Measurements from ENCODE around the gene LRRC51.
"Not testable (repeated sequence)": the region's sequence is repeated elsewhere in the genome, so short reads cannot be mapped to it uniquely, and the experiment has no call there.

Gene LRRC51

DNA sequence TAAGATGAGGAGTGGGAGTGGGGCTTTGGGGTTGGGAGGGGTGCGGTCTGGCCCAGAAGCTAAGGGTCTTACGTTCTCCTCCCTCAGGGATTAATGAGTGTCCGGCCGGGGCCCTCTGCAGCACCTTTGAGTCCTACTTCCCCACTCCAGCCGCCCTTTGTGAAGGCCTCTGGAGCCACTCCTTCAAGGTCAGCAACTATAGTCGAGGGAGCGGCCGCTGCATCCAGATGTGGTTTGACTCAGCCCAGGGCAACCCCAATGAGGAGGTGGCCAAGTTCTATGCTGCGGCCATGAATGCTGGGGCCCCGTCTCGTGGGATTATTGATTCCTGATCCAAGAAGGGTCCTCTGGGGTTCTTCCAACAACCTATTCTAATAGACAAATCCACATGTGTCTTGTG, 58.9 kb downstream of the LRRC51 start:
- no peak overlapping the region for H3K27ac ChIP-seq (ENCODE audit: low read depth, low read length)
- no peak overlapping the region for H2AK5ac ChIP-seq (ENCODE audit: low read length)
- H3K4me1 ChIP-seq (ENCODE audit: control insufficient read depth, low read depth, low read length): no peaks in the 10 kb centered on the region
- no peak overlapping the region for H3K9ac ChIP-seq (ENCODE audit: low read length)
- no peaks in the 10 kb centered on the region for H3K27me3 ChIP-seq (ENCODE audit: insufficient read depth, low read length, poor library complexity)
- H3K79me1 ChIP-seq (ENCODE audit: low read length): no peaks in the 10 kb centered on the region
- H3K4me3 ChIP-seq (ENCODE audit: low read length): no peak overlapping the region
- no peak overlapping the region for H2BK5ac ChIP-seq (ENCODE audit: low read length)
- H3K23ac ChIP-seq (ENCODE audit: low read length): no peak overlapping the region
- no peak for DNase-seq
- no CpG with 5 or more reads among the region's 11 CpGs for WGBS (ENCODE audit: extremely low coverage, insufficient coverage, low lambda C conversion rate)
- no peaks in the 10 kb centered on the region for H3K36me3 ChIP-seq (ENCODE audit: control insufficient read depth, insufficient read depth, low read length)
- H3K4me2 ChIP-seq (ENCODE audit: low read length): no peak overlapping the region
- no peak overlapping the region for H3K18ac ChIP-seq (ENCODE audit: low read length)
- no peak overlapping the region for H4K5ac ChIP-seq (ENCODE audit: low read length)
- H3K4ac ChIP-seq (ENCODE audit: low read depth, low read length): no peak overlapping the region
- no peak overlapping the region for H4K8ac ChIP-seq (ENCODE audit: low read depth, low read length)
- H3K56ac ChIP-seq (ENCODE audit: low read length): no peak overlapping the region
- no peak overlapping the region for H2BK120ac ChIP-seq (ENCODE audit: low read depth, low read length)
- no peak overlapping the region for H2BK15ac ChIP-seq (replicated peaks; ENCODE audit: low read depth)
- no peaks in the 10 kb centered on the region for H3K79me2 ChIP-seq (ENCODE audit: control insufficient read depth, insufficient read depth, low read length)

DNA sequence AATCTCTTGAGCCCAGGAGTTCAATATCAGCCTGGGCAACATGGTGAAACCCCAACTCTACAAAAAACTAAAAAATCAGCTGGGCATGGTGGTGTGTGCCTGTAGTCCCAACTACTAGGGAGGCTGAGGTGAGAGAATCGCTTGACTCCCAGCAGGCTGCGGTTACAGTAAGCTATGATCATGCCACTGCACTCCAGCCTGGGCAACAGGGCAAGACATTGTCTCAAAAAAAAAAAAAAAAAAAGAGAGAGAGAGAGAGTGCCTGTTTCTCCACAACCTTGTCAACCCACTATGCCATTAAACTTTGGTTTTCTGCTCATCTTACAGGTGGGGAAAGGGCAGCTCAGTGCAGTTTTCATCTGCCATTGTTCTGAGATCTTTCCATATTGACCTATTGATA, 60.0 kb downstream of the LRRC51 start:
- no peak overlapping the region for H3K27ac ChIP-seq (ENCODE audit: low read depth, low read length)
- H3K4me1 ChIP-seq (ENCODE audit: control insufficient read depth, low read depth, low read length): no peaks in the 10 kb centered on the region
- no peak overlapping the region for H3K23ac ChIP-seq (ENCODE audit: low read length)
- H3K4ac ChIP-seq (ENCODE audit: low read depth, low read length): no peak overlapping the region
- H3K27me3 ChIP-seq (ENCODE audit: insufficient read depth, low read length, poor library complexity): no peaks in the 10 kb centered on the region
- H3K56ac ChIP-seq (ENCODE audit: low read length): no peak overlapping the region
- no peak overlapping the region for H3K4me2 ChIP-seq (ENCODE audit: low read length)
- H4K5ac ChIP-seq (ENCODE audit: low read length): no peak overlapping the region
- no peak overlapping the region for H3K18ac ChIP-seq (ENCODE audit: low read length)
- H3K4me3 ChIP-seq (ENCODE audit: low read length): no peak overlapping the region
- H3K36me3 ChIP-seq (ENCODE audit: control insufficient read depth, insufficient read depth, low read length): no peaks in the 10 kb centered on the region
- H2BK120ac ChIP-seq (ENCODE audit: low read depth, low read length): no peak overlapping the region
- no peak overlapping the region for H2AK5ac ChIP-seq (ENCODE audit: low read length)
- H3K79me1 ChIP-seq (ENCODE audit: low read length): no peaks in the 10 kb centered on the region
- H3K9ac ChIP-seq (ENCODE audit: low read length): no peak overlapping the region
- H2BK15ac ChIP-seq (replicated peaks; ENCODE audit: low read depth): no peak overlapping the region
- no peak overlapping the region for H2BK5ac ChIP-seq (ENCODE audit: low read length)
- H3K79me2 ChIP-seq (ENCODE audit: control insufficient read depth, insufficient read depth, low read length): no peaks in the 10 kb centered on the region
- no CpG with 5 or more reads among the region's 2 CpGs for WGBS (ENCODE audit: extremely low coverage, insufficient coverage, low lambda C conversion rate)
- no peak overlapping the region for H4K8ac ChIP-seq (ENCODE audit: low read depth, low read length)
- DNase-seq: no peak

DNA sequence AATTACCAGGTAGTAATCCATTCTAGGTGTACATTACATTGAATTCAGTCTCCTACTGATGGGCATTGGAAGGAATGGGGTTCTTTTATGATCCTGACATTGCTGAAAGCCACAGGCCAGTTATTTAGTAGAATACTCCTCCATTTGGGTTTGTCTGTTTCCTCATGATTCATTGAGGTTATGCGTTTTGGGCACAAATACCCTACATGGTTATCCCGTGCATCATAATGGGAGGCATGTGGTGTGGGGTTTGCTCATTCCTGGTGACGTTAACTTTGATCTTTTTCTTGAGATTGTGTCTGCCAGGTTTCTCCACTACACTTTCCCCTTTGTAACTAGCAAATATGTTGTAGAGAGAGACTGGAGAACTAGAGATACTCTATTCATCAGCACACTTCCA, 60.4 kb downstream of the LRRC51 start:
- no peak overlapping the region for H3K23ac ChIP-seq (ENCODE audit: low read length)
- no CpG with 5 or more reads among the region's 3 CpGs for WGBS (ENCODE audit: extremely low coverage, insufficient coverage, low lambda C conversion rate)

DNA sequence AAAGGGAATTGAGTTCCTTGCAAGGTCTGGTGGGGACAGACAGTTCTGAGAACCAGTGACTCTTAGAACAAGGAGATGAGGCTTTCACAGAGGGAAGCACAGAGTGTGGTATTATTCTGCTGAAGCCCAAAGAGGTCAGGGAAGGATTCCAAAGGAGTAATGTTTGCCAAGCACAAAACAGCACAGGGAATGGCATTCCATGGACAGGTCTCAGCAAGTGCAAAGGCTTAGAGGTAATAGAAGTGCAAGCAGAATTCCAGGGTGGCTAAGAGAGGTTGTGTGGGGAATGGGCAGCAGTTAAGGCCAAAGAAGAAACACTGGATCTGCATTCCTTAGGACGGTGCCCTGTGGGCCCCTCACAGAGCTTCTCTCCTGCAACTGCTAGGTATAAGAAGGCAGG, 61.4 kb downstream of the LRRC51 start:
- not testable (repeated sequence) for H4K8ac ChIP-seq (ENCODE audit: low read depth, low read length); H3K56ac ChIP-seq (ENCODE audit: low read length); H3K18ac ChIP-seq (ENCODE audit: low read length); H3K79me2 ChIP-seq (ENCODE audit: control insufficient read depth, insufficient read depth, low read length); H3K27me3 ChIP-seq (ENCODE audit: insufficient read depth, low read length, poor library complexity); H3K23ac ChIP-seq (ENCODE audit: low read length); H2BK15ac ChIP-seq (replicated peaks; ENCODE audit: low read depth); H3K36me3 ChIP-seq (ENCODE audit: control insufficient read depth, insufficient read depth, low read length); H3K4me2 ChIP-seq (ENCODE audit: low read length); H4K5ac ChIP-seq (ENCODE audit: low read length); DNase-seq; H3K4me1 ChIP-seq (ENCODE audit: control insufficient read depth, low read depth, low read length); H3K4me3 ChIP-seq (ENCODE audit: low read length); H3K79me1 ChIP-seq (ENCODE audit: low read length); H3K4ac ChIP-seq (ENCODE audit: low read depth, low read length); H2AK5ac ChIP-seq (ENCODE audit: low read length); H3K27ac ChIP-seq (ENCODE audit: low read depth, low read length); H3K9ac ChIP-seq (ENCODE audit: low read length); H2BK5ac ChIP-seq (ENCODE audit: low read length); H2BK120ac ChIP-seq (ENCODE audit: low read depth, low read length)
- no CpG with 5 or more reads among the region's 1 CpG for WGBS (ENCODE audit: extremely low coverage, insufficient coverage, low lambda C conversion rate)

More for the DNA sequence above, 60.4 kb downstream of the LRRC51 start:
- no peaks in the 10 kb centered on the region for H3K79me1 ChIP-seq (ENCODE audit: low read length)
- H3K4ac ChIP-seq (ENCODE audit: low read depth, low read length): no peak overlapping the region
- H3K4me2 ChIP-seq (ENCODE audit: low read length): no peak overlapping the region
- no peak for DNase-seq
- H3K18ac ChIP-seq (ENCODE audit: low read length): no peak overlapping the region
- H4K5ac ChIP-seq (ENCODE audit: low read length): no peak overlapping the region
- no peak overlapping the region for H3K56ac ChIP-seq (ENCODE audit: low read length)
- no peaks in the 10 kb centered on the region for H3K27me3 ChIP-seq (ENCODE audit: insufficient read depth, low read length, poor library complexity)
- no peaks in the 10 kb centered on the region for H3K36me3 ChIP-seq (ENCODE audit: control insufficient read depth, insufficient read depth, low read length)
- H2BK5ac ChIP-seq (ENCODE audit: low read length): no peak overlapping the region
- H4K8ac ChIP-seq (ENCODE audit: low read depth, low read length): no peak overlapping the region
- no peak overlapping the region for H2AK5ac ChIP-seq (ENCODE audit: low read length)
- H2BK120ac ChIP-seq (ENCODE audit: low read depth, low read length): no peak overlapping the region
- no peak overlapping the region for H2BK15ac ChIP-seq (replicated peaks; ENCODE audit: low read depth)
- no peaks in the 10 kb centered on the region for H3K4me1 ChIP-seq (ENCODE audit: control insufficient read depth, low read depth, low read length)
- no peak overlapping the region for H3K27ac ChIP-seq (ENCODE audit: low read depth, low read length)
- no peak overlapping the region for H3K9ac ChIP-seq (ENCODE audit: low read length)
- no peaks in the 10 kb centered on the region for H3K79me2 ChIP-seq (ENCODE audit: control insufficient read depth, insufficient read depth, low read length)
- no peak overlapping the region for H3K4me3 ChIP-seq (ENCODE audit: low read length)

DNA sequence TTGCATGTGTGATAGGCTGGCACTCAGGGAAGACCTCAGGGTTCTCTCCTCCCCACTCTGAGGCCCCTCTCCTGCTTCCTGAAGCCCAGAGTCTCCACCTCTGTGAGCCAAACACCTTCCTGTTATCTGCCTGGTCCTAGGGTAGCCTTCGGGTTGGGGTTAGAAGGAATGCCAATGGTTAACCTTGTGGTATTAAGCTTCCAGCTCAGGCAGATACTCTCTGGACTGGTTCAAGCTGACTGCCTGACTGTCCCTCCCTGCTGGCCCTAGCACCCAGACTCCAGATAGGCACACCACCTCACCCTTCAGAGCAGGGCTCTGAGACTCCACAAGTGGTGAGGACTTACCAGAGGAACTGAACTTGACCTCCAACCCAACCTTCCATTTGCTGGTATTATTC, 61.9 kb downstream of the LRRC51 start:
- not testable (repeated sequence) for H3K27me3 ChIP-seq (ENCODE audit: insufficient read depth, low read length, poor library complexity); H3K18ac ChIP-seq (ENCODE audit: low read length); H3K27ac ChIP-seq (ENCODE audit: low read depth, low read length); H3K9ac ChIP-seq (ENCODE audit: low read length); H3K36me3 ChIP-seq (ENCODE audit: control insufficient read depth, insufficient read depth, low read length); H3K79me2 ChIP-seq (ENCODE audit: control insufficient read depth, insufficient read depth, low read length); H3K23ac ChIP-seq (ENCODE audit: low read length); H2BK5ac ChIP-seq (ENCODE audit: low read length); DNase-seq; H4K5ac ChIP-seq (ENCODE audit: low read length); H3K79me1 ChIP-seq (ENCODE audit: low read length); H3K4me2 ChIP-seq (ENCODE audit: low read length); H2BK120ac ChIP-seq (ENCODE audit: low read depth, low read length); H4K8ac ChIP-seq (ENCODE audit: low read depth, low read length); H3K4me1 ChIP-seq (ENCODE audit: control insufficient read depth, low read depth, low read length); H3K56ac ChIP-seq (ENCODE audit: low read length); H2BK15ac ChIP-seq (replicated peaks; ENCODE audit: low read depth); H3K4ac ChIP-seq (ENCODE audit: low read depth, low read length); H2AK5ac ChIP-seq (ENCODE audit: low read length); H3K4me3 ChIP-seq (ENCODE audit: low read length)
- WGBS (ENCODE audit: extremely low coverage, insufficient coverage, low lambda C conversion rate): no CpG with 5 or more reads among the region's 1 CpG

DNA sequence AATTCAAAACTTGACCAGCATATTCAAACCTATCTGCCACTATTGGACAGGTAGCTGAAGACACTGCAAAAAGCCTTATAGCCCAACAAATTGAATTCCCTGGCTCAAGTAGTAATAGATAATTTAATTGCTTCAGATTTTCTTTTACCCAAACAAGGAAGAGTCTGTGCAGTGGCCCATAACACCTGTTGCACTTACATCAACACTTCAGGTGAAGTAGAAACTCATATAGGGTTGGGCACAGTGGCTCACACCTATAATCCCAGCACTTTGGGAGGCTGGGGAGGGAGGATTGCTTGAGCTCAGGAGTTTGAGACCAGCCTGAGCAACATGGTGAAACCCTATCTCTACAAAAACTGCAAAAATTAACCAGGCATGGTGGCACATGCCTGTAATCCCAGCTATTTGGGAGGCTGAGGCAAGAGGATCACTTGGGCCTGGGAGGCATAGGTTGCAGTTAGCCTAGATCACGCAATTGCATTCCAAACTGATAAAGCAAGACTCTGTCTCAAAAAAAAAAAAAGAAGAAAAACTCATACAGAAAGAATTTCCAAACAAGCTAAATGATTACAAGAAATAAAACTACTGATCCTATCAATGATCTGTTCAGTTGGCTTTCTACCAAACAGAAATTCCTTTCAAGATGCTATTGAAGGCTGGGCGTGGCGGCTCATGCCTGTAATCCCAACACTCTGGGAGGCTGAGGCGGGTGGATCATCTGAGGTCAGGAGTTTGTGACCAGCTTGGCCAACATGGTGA, 64.3 kb downstream of the LRRC51 start:
- H3K18ac ChIP-seq (ENCODE audit: low read length): no peak overlapping the region
- H4K8ac ChIP-seq (ENCODE audit: low read depth, low read length): no peak overlapping the region
- no peak overlapping the region for H2BK120ac ChIP-seq (ENCODE audit: low read depth, low read length)
- no peak overlapping the region for H3K4me3 ChIP-seq (ENCODE audit: low read length)
- H3K36me3 ChIP-seq (ENCODE audit: control insufficient read depth, insufficient read depth, low read length): no peaks in the 10 kb centered on the region
- H3K9ac ChIP-seq (ENCODE audit: low read length): no peak overlapping the region
- H2BK15ac ChIP-seq (replicated peaks; ENCODE audit: low read depth): no peak overlapping the region
- H3K79me1 ChIP-seq (ENCODE audit: low read length): no peaks in the 10 kb centered on the region
- no peak overlapping the region for H2AK5ac ChIP-seq (ENCODE audit: low read length)
- no peak overlapping the region for H3K23ac ChIP-seq (ENCODE audit: low read length)
- no peak overlapping the region for H2BK5ac ChIP-seq (ENCODE audit: low read length)
- H3K4me2 ChIP-seq (ENCODE audit: low read length): no peak overlapping the region
- no peaks in the 10 kb centered on the region for H3K27me3 ChIP-seq (ENCODE audit: insufficient read depth, low read length, poor library complexity)
- no peaks in the 10 kb centered on the region for H3K4me1 ChIP-seq (ENCODE audit: control insufficient read depth, low read depth, low read length)
- H3K56ac ChIP-seq (ENCODE audit: low read length): no peak overlapping the region
- no peak for DNase-seq
- H3K27ac ChIP-seq (ENCODE audit: low read depth, low read length): no peak overlapping the region
- no peak overlapping the region for H4K5ac ChIP-seq (ENCODE audit: low read length)
- no peak overlapping the region for H3K4ac ChIP-seq (ENCODE audit: low read depth, low read length)
- no peaks in the 10 kb centered on the region for H3K79me2 ChIP-seq (ENCODE audit: control insufficient read depth, insufficient read depth, low read length)
- WGBS (ENCODE audit: extremely low coverage, insufficient coverage, low lambda C conversion rate): no CpG with 5 or more reads among the region's 4 CpGs
